SH-SY5Y (cell line): Measurements from ENCODE around the gene CPLANE1.
A peak's percentile ranks its signal among the peaks of the same experiment; 100 is the strongest.

Experiments used
- GATA2 ChIP-seq: IDR thresholded peaks from 2 replicates; pipeline ENCODE4 v1.6.1; 2011; ENCODE audit warnings: mild to moderate bottlenecking, low read depth, low read length
- GATA3 ChIP-seq: IDR thresholded peaks from 2 replicates; pipeline ENCODE4 v1.6.1; 2011; ENCODE audit warnings: low read depth, mild to moderate bottlenecking, low read length, moderate library complexity

CPLANE1 gene

DNA sequence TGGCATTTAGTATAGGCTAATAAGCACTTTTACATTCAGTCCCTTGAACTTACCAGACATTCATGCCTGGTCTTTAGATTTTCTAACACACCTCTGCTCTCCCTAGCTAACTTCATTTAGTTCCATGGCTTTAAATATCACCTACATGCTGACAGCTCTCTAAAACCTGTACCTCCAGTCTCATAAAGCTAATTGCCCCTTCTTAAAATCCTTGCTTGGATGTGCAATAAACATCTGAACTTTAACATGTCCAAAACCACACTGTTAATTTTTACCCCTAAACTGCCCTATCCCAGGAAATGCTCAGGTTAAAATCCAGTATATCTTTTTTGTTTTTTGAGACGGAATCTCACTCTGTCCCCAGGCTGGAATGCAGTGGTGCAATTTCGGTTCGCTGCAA lies 139.8 kb downstream of the CPLANE1 start:
- TF ChIP-seq GATA3 = no peak
- TF ChIP-seq GATA2 = no peak

DNA sequence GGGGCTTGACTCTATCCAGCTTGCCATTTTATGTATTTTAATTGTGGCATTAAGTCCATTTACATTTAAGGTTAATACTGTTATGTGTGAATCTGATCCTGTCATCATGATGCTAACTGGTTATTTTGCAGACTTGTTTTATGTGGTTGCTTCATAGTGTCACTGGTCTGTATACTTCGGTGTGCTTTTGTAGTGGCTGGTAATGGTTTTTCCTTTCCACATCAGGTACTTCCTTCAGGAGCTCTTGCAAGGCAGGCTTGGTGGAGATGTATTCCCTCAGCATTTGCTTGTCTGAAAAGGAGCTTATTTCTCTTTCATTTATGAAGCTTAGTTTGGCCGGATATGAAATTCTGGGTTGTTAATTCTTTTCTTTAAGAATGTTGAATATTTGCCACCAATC lies 145.9 kb downstream of the CPLANE1 start:
- TF ChIP-seq GATA2 = no peak
- no peak for TF ChIP-seq GATA3

DNA sequence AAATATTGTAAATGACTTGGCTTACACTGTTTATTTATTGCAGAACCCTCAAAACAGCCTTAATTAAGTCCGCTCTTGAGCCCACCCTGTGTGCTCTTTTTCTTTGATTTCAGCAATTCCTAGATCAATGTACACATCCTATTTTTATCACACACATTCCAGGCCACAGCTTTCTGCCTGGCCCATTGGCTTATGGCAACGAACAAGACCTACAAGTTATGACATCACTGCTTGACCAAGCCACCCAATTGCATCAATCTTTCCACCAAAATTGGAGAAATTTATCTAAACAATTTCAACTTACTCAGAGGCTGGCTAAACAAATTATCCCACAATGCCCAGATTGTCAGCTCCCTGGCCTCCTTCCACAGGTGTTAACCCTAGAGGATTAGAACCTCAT lies 158.4 kb downstream of the CPLANE1 start:
- TF ChIP-seq GATA2 (no peak), GATA3 (no peak)

DNA sequence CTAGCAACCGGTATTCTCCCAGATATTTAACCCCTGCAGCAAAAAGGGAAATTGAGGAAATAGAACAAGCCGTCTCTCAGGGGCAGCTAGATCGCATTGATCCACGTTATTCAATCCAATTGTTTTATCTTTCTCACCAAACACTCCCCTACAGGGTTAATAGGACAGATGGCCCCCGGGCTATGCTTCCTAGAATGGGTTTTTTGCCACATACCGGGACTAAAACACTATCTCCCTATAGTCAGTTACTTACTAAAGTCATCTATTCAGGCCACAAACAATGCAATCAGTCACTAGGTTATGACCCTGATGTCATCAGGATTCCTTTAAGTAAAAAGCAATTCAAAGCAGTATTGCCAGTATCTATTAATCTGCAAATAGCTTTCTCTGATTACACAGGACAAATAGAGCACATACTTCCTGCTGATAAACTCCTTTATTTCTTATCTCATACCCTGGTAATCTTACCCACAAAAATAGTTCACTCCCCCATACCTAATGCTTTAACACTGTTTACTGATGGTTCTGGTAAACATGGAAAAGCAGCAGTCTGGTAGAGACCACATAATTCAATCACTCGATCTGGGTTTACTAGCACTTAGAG lies 159.0 kb downstream of the CPLANE1 start:
- TF ChIP-seq GATA3 = no peak
- no peak for TF ChIP-seq GATA2

DNA sequence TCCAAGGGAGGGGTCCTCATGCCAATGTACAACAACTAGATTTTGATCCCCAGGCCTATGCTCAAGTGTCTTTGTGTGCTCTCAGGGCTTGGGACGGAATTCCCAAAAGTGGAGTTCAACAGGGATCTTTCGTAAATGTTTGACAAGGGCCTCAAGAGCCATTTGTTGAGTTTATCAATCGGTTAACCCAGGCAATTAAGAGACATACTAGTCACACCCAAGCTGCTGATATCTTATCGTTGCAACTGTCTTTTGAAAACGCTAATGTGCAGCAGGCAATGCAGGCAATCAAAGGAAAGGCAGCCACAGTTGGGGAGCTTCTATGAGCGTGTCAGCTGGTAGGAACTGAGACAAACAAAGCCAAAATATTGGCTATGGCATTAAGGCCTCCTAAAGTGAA lies 161.2 kb downstream of the CPLANE1 start:
- TF ChIP-seq GATA2 (no peak), GATA3 (no peak)

DNA sequence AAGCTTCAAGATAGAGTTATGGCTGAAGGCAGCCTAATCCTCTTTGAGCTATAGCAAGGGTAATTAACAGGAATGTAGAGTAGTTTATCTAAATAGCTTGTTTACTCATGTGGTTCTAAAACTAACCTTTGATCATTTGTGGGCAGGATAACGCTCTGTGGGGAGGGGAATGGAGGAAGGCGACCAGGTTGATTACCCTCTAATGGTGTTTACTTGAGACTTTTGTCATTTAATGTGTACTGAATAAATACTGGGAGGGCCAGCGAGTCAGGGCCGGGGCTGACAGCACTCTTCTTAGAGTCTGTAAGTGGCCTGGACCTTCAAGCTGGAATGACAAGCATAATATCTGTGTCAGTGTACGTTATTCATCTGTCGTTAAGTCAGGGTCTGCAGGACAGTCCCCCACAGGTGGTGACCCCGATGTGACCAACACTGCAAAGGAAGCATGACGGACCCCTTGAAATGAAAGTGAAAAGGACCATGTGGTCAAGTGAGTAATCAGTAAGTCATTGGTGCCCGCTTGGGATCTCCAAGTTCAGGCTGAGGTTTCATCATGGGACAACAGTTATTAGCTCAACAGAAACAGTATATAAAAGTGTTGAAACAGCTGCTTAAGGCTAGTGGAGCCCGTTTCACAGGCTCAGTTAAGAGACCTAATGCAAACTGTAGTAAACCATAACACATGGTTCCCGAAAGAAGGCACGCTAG lies 162.6 kb downstream of the CPLANE1 start:
- TF ChIP-seq GATA2 (no peak), GATA3 (no peak)

DNA sequence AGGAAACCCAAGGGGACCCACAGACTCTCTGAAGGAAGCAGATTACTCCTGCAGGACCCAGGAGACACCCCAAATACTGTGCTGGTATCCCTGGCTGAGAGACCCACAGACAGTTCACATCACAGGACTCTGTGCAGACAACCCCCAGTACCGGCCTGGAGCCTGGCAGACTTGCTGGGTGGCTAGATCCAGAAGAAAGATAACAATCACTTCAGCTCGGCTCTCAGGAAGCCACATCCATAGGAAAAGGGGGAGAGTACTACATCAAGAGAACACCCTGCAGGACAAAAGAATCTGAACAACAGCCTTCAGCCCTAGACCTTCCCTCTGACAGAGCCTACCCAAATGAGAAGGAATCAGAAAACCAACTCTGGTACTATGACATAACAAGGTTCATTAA lies 166.2 kb downstream of the CPLANE1 start:
- TF ChIP-seq GATA2 = peak; percentile 65

DNA sequence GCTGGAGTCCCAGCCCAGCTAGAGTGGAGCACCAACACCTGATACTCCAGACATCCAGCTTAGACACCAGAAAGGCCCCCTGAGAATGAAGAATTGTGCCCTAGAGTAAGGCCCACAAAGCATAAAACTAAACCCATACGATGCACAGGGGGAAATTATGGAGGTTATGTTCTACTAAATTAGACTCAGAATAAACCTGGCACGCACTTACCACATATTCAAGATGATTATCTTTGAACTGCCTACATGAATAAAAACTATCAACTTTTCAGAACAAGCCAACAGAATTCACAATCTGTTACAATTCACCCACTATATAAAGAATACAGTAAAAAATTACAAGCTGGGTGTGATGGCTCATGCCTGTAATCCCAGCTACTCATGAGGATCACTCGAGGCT lies 168.5 kb downstream of the CPLANE1 start:
- TF ChIP-seq GATA3 = no peak
- TF ChIP-seq GATA2 = no peak

DNA sequence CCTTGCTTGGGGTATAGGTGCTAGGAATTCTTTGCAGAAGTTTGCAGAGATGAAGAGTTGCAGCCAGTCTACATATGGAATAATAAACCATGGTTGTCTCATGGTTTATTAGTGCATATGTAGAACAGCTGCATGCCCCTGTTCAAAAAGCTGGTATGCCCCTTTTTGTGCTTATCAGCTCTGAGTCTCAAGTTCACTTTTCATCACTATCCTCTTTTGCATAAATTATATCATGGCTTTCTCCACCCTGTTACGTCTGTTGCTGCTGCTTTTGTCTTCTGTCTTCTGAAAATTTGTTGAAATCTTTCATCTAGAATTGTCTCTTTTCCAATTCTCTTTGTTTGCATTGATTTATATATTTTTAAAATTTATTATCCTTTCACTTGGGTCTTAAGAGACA lies 172.0 kb downstream of the CPLANE1 start:
- TF ChIP-seq GATA3 (no peak), GATA2 (no peak)

DNA sequence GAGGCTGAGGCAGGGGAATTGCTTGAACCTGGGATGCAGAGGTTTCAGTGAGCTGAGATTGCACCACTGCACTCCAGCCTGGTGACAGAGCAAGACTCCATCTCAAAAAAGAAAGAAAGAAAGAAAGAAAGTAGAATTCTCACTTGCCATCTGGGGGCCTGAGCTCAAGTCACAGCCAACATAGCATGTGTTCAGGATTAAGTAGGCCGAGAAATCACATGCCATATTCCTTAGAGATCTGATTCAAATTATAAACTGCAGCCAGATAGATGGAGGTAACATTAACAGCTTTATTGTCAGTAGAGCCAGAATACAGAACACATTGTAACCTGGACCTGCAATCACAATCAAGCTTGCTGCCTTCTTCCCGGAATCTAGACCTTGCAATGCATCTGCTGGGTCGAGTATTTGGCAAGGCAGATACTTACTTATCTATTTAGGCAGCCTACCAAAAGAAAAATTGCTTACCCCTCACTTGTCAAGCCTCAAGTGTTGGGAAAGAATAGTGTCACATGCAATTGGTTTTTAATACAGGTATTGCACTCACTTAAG lies 173.7 kb downstream of the CPLANE1 start:
- TF ChIP-seq GATA2 (no peak), GATA3 (no peak)

DNA sequence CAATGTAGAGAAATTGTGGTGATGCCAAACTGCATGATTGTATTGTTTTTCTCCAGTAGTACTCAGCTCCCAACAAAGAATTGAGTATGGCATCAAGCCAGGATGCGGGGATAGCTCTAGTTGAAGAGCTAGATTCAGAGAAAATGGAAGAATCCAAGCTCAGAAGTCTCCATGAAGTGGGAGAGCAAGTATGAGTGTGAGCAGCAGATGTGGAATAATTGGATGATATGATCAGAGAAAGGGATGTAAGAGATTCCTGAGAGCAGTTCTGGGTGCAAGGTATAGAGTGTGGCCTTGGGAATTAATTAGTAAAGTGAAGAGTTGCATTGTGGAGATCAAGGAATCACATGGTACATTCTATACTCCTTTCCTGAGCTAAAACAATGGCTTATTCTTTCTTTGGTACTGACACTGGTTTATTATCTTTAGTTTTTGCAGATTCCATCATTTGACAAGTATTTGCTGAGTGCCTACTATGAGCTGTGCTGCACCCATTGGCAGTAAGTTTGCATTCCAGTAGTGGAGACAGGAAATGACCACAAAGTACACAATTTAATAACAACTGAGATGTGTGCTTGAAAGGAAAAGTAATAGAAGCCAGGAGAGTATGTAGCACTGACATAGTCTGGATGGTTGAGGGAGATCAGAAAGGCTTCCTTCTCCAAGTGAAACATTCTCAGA lies 177.1 kb downstream of the CPLANE1 start:
- TF ChIP-seq GATA2 (no peak), GATA3 (no peak)

DNA sequence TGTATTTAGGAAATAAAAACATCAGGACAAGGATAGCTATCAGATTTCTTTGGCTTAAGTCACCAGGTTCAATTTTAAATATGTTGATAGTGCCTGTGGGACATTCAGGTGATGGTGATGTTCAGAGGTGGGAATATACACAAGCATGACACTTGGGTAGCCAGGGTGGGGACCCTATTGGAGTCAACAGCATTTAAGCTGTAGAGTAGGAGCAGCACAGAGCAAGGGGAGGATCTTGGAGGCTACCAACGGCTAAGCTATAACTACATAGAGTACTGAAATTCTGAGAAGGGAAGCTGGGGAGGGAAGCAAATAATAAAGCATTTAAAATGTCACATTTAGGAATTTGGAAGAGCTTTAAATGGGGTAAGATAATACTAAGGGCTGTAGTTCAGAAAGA lies 177.7 kb downstream of the CPLANE1 start:
- TF ChIP-seq GATA2 = no peak
- no peak for TF ChIP-seq GATA3

DNA sequence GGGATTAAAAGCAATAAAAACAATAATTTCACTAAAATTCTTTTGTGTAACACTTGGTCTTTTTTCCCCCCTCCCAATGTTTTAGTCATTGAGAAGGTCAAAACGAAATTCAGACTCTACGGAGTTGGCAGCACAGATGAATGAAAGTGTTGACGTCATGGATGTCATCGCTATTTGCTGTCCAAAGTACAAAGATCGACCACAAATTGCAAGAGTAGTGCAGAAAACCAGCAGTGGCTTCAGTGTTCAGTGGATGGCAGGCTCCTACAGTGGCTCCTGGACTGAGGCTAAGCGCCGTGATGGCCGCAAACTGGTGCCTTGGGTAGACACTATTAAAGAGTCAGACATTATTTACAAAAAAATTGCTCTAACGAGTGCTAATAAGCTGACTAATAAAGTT lies 184.7 kb downstream of the CPLANE1 start:
- TF ChIP-seq GATA3 = no peak
- no peak for TF ChIP-seq GATA2

DNA sequence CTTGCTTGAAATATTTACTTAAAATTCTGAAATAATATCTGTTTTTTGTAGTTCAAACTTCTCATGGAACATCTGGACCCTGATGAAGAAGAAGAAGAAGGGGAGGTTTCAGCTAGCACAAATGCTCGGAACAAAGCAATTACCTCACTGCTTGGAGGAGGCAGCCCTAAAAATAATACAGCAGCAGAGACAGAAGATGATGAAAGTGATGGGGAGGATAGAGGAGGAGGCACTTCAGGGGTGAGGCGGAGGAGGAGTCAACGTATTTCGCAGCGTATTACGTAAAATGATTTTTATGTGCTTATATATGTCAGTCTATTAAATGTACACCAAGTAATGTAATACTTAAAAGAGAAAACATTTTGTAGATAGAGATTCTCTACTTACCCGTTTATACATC lies 185.4 kb downstream of the CPLANE1 start:
- TF ChIP-seq GATA2 (no peak), GATA3 (no peak)

DNA sequence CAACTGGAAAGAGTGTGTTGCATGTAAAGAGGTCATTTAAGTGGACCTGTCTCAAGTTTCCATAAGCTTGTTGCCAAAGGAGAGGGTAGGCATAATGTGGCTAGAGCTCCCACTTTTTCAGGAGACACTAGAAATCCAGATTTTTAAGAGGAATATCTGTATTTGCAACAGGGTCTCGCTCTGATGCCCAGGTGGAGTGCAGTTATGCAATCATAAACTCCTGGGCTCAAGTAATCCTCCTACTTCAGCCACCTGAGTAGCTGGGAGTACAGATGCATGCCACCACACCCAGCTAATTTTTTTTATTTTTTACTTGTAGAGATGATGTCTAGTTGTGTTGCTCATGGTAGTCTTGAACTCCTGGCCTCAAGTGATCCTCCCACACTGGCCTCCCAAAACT lies 189.1 kb downstream of the CPLANE1 start:
- TF ChIP-seq GATA3 (no peak), GATA2 (no peak)

DNA sequence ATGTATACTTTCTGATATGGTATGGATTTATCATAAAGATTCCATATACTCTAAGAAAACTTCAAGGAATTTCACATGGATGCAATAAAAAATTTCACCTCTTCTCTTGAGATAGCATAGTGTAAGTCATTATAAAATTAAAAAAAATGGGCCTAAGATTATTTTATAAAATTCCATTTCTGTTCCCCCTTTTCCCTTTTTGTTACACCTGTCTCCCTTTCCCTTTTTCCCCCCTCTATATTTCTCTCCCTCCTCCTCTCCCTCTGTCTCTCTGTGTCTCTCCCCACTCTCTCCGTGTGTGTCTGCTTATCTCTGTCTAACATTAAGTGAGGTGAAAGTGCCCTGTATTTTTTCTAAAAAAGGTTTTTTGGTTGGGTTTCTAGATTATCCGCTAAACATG lies 192.4 kb downstream of the CPLANE1 start:
- TF ChIP-seq GATA2 = no peak
